Measurements from ENCODE around the gene SUPT3H.
"Not testable (repeated sequence)": the region's sequence is repeated elsewhere in the genome, so short reads cannot be mapped to it uniquely, and the experiment has no call there.

The SUPT3H gene

DNA sequence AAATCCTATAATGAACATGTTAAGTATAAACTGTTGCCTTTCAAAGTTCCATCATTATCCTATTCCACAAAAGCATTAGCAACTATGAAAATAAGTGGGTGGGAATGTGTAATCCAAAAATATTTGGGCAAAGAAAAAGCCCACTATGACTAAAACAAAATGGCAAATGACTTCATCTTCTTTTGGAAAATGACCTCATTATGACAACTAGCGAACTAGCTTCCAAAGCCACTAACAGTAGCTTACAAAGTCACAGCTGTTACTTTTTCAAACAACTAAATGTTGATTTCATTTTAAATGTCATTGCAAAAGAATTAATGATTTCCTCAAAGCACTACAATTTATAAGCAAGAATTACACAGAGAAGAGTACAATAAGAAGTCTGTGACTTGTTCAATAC lies 99.4 kb downstream of the SUPT3H start:
- no peak overlapping the region for H3K4me3 ChIP-seq
- H3K27ac ChIP-seq = no peak overlapping the region

DNA sequence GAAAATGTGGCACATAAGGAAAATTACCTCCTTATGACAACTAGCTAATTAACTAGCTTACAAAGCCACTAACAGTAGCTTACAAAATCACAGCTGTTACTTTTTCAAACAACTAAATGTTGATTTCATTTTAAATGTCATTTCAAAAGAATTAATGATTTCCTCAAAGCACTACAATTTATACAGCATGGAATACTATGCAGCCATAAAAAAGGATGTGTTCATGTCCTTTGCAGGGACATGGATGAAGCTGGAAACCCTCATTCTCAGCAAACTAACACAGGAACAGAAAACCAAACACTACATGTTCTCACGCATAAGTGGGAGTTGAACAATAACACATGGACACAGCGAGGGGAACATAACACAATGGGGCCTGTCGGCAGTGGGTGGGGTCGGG lies 100.0 kb downstream of the SUPT3H start:
- H3K4me3 ChIP-seq, H3K27ac ChIP-seq: not testable (repeated sequence)

DNA sequence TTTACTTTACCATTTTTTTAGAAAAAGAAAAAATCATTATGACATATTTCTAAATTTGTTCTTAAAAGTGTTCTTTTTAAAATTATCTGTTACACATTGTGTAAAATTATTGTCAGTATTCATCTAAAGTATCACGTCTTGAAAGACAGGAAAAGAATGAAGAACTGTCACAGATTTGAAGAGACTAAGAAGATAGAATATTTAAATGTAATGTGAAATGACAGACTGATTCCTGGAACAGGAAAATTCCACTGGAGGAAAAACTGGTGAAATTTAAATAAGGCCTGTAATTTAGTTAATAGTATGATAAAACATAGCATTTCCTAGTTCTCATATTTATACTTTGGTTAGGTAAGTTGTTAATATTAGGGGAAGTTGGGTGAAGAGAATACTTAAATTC lies 102.4 kb downstream of the SUPT3H start:
- H3K27ac ChIP-seq = no peak overlapping the region
- H3K4me3 ChIP-seq = no peak overlapping the region

DNA sequence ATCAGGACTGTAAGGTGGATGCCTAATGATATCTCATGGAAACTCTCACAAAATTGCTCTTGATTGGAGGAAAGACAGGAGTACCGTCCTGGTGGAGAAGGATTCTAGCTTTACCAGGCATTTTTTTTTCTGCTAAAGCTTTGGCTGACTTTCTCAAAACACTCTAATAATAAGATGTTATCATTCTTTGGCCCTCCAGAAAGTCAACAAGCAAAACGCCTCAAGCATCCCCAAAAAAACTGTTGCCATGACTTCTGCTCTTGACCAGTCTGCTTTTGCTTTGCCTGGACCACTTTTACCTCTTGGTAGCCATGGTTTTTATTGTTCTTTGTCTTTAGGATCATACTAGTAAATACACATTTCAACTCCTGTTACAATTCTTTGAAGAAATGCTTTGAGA lies 105.1 kb downstream of the SUPT3H start:
- no peak overlapping the region for H3K27ac ChIP-seq
- no peak overlapping the region for H3K4me3 ChIP-seq

DNA sequence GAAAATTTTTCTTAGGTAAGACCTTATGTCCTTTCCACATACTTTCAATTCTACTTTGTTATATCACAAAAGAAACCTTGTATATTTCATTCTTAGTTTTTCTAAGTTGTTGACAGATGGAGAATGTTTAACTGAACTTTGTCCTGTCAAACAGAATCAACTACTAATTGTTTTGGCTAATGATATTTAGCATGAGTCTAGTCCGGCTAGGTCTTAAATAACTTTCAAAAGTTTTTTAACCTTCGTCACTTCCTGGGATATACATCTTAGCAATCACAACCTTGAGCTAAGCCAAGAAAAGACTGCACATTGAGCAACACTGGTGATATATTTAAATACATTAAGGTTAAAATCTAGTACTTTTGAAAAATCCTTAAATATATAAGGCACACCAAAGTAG lies 112.5 kb downstream of the SUPT3H start:
- Histone ChIP-seq H3K27ac (no peak overlapping the region), H3K4me3 (no peak overlapping the region)

DNA sequence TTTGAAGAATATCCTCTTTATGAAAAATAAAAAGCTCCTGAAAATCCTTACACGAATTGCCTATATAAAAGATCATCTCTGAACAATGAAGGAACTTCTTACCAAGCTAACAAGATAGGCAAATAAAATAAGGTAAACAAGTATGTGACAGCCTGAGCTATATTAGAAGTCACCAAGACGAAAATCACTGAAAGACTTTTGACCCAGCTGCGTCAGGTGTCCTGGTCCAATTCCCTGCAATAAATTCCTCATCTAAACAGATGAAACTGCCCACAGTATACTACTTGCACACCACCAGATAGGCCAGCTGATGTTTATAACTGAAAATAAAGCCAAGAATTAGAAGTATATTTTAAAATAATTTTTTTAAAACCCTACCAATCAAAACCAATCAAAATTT lies 117.0 kb downstream of the SUPT3H start:
- no peak overlapping the region for H3K4me3 ChIP-seq
- no peak overlapping the region for H3K27ac ChIP-seq

DNA sequence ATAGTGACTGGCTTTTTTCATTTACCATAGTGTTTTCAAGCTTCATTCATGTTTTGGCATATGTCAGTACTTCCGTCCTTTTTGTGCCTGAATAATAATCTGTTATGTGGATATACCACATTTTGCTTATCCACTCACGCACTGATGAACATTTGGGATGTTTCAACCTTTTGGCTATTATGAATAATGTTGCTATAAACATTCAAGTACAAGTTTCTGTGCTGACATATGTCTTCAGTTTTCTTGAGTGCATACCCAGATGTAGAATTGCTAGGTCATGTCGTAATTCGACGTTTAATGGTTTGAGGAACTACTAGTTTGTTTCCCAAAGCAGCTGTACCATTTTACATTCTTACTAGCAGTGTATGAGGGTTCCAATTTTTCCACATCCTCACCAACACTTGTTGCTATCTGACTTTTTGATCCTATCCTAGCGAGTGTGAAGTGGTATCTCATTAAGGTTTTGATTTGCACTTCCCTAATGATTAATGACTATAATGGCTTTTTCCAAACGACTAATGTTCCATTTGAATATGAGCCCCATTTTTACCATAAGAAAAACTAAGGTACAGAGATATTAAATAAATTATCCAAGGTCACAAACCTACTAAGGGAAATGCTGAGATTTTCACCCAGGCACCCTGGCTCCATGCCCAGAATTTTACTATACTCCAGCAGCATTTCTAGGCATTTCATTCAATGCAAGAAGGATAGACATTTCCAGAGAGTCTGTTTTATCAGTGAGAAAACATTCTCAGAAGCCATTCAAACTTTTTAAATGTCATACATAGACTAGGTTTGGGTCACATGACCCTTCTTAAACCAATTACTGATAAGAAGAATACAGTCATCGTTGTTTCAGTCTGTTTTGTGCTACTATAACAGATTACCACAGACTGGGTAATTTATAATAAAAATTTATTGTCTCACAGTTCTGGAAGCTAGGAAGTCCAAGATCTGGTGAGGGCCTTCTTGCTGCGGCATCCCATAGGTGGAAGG lies 120.7 kb downstream of the SUPT3H start:
- no peak overlapping the region for H3K27ac ChIP-seq
- no peak overlapping the region for H3K4me3 ChIP-seq

DNA sequence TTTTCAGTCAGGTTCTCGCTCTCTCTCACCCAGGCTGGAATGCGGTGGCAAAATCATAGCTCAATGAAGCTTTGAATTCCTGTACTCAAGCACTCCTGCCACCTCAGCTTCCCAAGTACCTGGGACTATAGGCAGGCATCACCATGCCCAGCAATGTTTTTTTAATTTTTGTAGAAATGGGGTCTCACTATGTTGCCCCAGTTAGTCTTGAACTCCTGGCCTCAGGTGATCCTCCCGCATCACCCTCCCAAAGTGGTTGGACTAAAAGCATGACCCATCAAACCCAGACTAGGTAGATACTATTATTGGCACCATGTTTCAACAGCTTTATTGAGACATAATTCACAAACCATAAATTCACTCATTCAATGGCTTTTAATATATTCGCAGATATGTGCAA lies 122.3 kb downstream of the SUPT3H start:
- Histone ChIP-seq H3K27ac (no peak overlapping the region), H3K4me3 (no peak overlapping the region)

DNA sequence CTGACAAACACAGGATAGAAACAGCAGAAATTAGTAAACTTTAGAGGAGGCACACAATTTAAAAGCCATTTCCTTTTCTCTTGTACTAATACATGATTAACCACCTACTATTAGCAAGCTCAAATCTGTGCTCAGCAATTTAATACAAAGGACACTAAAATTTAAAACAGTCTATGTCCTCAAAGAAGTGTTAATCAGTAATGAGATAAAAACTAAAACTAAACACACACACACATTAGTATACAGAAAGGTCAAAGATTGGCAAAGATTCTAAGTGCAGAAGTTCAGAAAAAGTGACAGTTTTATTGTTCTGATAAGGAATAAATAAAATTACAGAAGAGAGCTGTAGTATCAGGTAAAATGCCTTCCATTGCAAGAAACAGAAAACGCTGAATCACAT lies 123.5 kb downstream of the SUPT3H start:
- no peak overlapping the region for H3K4me3 ChIP-seq
- H3K27ac ChIP-seq = no peak overlapping the region

DNA sequence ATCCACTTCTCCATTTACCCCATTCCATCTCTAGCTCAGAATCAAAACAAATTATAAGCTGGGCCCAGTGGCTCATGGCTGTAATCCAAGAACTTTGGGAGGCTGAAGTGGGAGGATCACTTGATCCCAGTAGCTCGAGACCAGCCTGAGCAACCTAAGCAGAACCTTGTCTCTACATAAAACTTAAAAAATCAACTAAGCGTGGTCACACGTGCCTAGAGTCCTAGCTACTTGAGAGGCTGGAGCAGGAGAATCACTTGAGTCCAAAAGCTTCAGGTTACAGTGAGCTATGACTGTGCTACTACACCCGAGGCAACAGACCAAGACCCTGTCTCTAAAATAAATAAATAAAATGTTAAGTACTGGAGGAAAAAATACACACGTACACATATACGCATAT lies 124.3 kb downstream of the SUPT3H start:
- Histone ChIP-seq H3K4me3 (no peak overlapping the region), H3K27ac (no peak overlapping the region)

DNA sequence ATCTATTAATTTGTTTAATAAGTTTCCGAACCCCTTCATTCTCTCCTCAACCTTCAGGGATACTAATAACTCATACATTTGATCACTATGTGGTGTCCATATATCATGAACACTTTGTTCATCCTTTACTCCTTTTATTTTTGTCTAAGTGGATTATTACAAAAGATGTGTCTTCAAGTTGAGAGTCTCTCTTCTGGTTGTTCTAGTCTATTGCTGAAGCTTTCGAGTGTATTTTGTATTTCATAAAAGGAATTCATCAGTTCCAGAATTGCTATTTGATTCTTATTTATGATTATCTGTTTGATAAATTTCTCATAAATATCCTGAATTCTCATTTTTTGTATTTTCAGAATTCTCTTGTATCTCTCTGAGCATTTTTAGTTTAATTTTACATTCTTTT lies 146.1 kb downstream of the SUPT3H start:
- H3K4me3 ChIP-seq = no peak overlapping the region

DNA sequence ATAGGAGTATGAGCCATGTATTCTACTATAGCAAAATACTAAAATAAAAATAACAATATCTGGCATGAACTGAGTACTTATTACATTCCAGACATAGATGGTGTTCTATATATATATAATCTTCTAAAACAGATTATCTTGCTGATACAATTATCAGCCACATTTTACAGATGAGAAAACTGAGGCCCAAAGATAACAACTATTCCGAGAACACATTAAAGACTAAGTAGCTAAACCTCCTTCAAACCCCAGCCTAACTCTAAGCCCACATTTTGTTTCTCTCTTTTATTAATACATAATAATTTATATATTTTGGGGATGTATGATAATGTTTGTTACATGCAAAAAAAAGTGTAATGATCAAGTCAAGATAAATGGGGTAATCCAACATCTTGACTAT lies 148.3 kb downstream of the SUPT3H start:
- no peak overlapping the region for H3K4me3 ChIP-seq
- no peak overlapping the region for H3K27ac ChIP-seq

More for the DNA sequence above, 146.1 kb downstream of the SUPT3H start:
- H3K27ac ChIP-seq = no peak overlapping the region

DNA sequence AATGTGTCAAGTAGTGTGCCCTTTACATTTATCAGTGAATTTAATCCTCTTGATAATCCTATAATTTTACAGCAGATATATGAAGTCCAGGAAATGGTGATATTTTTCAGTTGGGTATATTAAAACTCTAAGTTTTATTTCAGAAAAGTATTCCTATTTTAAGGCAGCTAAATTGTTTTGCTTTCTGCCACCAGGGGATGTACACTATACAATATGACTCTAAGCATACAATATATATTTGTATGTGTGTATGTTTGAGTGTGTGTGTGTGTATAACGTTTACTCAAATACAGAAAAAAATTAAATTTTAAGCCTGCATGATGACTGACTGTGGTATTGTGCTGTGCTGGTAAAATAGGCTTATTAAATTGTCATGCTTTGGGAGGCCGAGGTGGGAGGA lies 151.7 kb downstream of the SUPT3H start:
- H3K4me3 ChIP-seq = no peak overlapping the region
- no peak overlapping the region for H3K27ac ChIP-seq

DNA sequence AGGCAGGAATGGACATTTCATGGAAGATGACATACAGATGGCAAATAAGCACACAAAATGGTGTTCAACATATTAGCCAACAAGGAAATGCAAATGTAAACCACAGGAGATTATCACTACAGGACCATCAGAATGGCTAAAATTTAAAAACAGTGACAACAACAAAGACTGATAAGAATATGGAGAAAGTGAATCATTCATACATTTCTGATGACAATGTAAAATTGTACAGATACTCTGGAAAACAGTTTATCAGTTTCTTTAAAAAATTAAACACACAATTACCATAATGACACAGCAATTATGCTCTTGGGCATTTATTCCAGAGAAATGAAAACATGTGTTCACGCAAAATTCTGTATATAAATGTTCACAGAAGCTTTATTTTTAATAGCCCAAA lies 155.4 kb downstream of the SUPT3H start:
- H3K4me3 ChIP-seq = no peak overlapping the region
- no peak overlapping the region for H3K27ac ChIP-seq

DNA sequence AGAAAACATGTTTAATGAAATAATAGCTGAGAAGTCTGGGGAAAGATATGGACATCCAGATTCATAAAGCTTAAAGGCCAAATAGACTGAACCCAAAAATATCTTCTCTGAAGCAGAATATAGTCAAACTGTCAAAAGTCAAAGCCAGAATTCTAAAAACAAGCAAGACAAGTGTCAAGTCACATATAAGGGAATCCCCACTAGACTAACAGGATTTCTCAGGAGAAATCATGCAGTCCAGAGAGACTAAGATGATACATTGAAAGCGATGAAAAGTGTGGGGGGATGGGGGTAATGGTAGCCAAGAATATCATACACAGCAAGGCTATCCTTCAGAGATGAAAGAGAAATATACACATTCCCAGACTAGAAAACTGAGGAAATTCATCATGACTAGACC lies 162.0 kb downstream of the SUPT3H start:
- Histone ChIP-seq H3K4me3 (no peak overlapping the region), H3K27ac (no peak overlapping the region)

DNA sequence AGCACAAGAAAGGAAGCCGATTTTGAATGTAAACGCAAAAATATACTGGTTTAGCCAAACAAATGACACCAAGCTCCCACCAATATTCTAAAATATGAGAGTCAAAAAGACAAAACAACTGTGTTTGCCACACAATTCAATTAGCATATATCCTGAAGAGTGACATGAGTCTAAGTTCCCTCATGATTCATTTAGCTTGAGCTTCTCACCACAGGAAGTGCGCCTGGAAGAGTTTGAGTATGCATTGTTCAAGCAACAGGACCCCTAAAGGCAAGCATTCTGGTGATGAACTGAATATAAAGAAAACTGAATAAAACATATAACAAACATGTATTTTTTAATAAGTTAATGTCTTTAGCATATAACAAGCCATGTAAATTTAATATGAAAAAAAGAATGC lies 164.8 kb downstream of the SUPT3H start:
- Histone ChIP-seq H3K27ac (no peak overlapping the region), H3K4me3 (no peak overlapping the region)

DNA sequence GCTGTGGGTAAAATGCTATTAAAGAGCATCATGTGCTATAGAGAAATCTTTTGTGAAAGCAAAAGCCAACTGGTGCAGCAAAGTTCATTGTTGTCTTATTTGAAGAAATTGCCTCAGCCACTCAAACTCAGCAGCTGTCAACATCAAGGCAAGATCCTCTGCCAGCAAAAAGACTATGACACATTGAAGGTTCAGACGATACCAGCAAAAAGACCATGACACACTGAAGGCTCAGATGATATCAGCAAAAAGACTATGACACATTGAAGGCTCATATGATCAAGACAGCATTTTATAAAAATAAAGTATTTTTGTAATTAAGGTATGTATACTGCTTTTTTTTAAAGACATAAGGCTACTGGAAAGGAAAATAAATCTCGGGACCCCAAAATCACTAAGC lies 168.0 kb downstream of the SUPT3H start:
- H3K4me3 ChIP-seq = no peak overlapping the region
- no peak overlapping the region for H3K27ac ChIP-seq

DNA sequence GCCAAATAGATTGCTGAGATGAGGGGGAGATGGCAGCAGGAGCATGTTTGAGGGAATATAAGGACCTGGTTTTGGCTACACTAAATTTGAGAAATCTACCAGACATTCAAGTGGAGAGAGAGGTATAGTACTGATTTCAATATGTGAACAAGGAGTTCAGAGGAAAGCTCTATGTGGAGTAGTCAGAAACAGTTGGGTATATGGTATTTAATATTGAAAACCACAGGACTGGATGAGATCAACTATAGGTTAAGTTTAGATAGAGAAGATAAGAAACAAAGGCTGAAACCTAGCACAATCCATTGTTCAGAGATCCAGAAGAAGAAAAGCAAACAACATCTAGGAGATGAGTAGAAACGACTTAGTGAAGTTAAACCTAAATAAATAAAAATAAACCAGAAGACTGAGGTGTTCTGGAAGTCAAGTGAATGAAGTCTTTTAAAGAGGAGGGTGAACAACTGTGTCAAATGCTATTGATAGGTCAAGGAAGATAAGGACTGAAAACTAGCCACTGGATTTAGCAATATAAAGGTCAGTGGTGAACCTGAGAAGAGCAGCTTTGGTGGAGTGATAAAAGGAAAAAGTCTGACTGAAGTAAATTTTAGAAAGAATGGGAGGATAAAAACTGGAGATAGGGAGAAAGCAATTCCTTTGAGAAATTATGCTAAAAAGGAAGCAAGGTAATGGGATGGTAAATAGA lies 170.8 kb downstream of the SUPT3H start:
- H3K27ac ChIP-seq = no peak overlapping the region
- H3K4me3 ChIP-seq = no peak overlapping the region

DNA sequence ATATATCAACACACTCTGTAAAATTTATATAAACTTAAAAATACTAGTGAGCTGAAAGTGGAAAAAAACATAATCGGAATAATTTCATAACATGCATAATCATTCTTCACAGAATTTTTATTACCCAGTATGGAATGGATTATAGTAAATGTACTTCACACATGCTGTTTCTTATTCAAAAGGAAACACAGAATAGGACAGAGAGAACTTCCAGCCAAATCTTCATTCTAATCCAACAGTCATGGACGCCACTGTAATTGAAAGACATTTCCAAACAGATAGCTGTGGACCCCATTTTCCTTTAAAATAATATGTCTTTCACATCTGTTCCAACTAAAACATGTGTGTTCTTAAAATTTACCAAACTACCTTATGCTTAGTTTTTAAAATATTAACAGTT lies 176.2 kb downstream of the SUPT3H start:
- Histone ChIP-seq H3K4me3 (no peak overlapping the region), H3K27ac (no peak overlapping the region)

DNA sequence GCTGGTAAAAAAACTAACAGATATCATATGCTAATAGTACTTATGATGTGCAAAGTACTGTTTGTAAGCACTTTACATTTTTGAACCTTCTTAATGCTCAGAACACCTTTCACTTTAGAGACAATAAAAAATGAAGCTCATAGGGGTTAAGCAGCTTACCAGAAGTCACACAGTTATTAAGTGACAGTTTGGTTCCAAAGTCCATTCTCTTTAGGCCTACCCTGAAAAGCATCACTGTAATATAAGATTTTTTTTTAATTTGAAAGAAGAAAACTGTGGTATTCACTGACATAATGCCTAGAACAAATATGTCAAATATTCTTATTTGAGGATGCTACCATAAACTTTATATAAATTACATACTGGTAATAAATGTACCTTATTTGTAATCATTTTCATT lies 177.2 kb downstream of the SUPT3H start:
- no peak overlapping the region for H3K4me3 ChIP-seq
- no peak overlapping the region for H3K27ac ChIP-seq

DNA sequence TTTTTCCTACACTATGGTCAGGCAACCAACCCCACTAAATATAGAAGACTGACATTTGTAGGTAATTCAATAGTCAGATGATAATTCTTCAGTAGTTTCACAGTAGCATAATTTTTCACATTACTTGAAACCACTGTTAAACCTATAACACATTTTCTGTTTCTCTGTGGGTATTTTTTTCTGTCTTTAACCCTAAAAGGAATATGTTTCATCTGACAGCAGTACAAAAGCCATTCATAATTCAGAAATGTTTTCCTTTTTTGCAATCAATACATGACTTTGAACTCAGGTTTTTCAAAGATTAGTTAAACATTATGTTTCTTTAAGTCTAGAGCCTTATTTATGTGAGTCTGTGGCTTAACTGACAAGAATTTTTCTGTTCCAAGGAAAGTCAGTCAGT lies 178.2 kb downstream of the SUPT3H start:
- no peak overlapping the region for H3K27ac ChIP-seq
- H3K4me3 ChIP-seq = no peak overlapping the region

Measured in skin epidermis (tissue), 12 donors.